GM12878 (cell line): ENCODE measurements around the gene RAB7B. TPM values are rescaled to one million over a fixed set of nuclear protein-coding genes. Genes with fewer than 3 reads are reported as not detected.

ENCODE experiments used
- ATAC-seq: fragments of 200-7000 bp; cut with Tn5 transposase; 3 replicates; pipeline ENCODE4 v1.9.1; 2020; ENCODE audit warnings: mild to moderate bottlenecking, moderate library complexity
- BruUV-seq: library from RNA; stranded (reverse); fragments of 400-500 nt; replicated peaks from 2 replicates; lab custom pipeline; 2021; lab: Mats Ljungman, UMichigan
- CTCF ChIA-PET: fragments of 300-600 bp; sonication (Branson Sonifier 250); formaldehyde crosslinking; extraction: SDS; loops from one replicate; lab custom pipeline; 2021; ENCODE audit warnings: inconsistent platforms; lab: Yijun Ruan, JAX
- POLR2A ChIA-PET: fragments of 350-600 bp; formaldehyde crosslinking; extraction: SDS; loops from one replicate; lab custom pipeline; 2021; ENCODE audit warnings: inconsistent platforms; lab: Charles Lee
- RAD21 ChIA-PET: fragments of 300-600 bp; sonication (Branson Sonifier 250); formaldehyde crosslinking; loops from one replicate; lab custom pipeline; 2023; ENCODE audit warnings: antibody characterized with exemption; ENCODE audit not compliant: unreplicated experiment; lab: Charles Lee
- SMC1A ChIA-PET: fragments of 300-600 bp; sonication (Branson Sonifier 250); formaldehyde crosslinking; loops from one replicate; lab custom pipeline; 2023; ENCODE audit not compliant: unreplicated experiment, uncharacterized antibody; lab: Charles Lee
- DNase-seq: peaks from one replicate; pipeline ENCODE4 v3.0.0-alpha.2; 2011; ENCODE audit warnings: low read depth, low spot score
- FAIRE-seq: peaks from 3 replicates; lab custom pipeline; 2011; peaks lifted over from hg19 to GRCh38; lab: Jason Lieb, UNC
- H2AFZ ChIP-seq: 2 replicates; pipeline ENCODE4 v1.6.0; 2011; ENCODE audit warnings: low read depth, low read length, control low read depth; ENCODE audit not compliant: control insufficient read depth
- H3K27ac ChIP-seq: 2 replicates; pipeline ENCODE4 v1.5.1; 2011; ENCODE audit warnings: control low read depth; ENCODE audit not compliant: control insufficient read depth, insufficient read depth
- H3K27me3 ChIP-seq, 2 experiments: replicated peaks in 1 of 2; 2 replicates each; pipeline versions ENCODE4 v1.6.0 to v1.6.1; 2011; ENCODE audit warnings: low read length in 1 of 2; ENCODE audit not compliant: control insufficient read depth in 2 of 2, insufficient read depth in 2 of 2
- H3K36me3 ChIP-seq, 2 experiments: 2 replicates each; pipeline ENCODE4 v1.5.1; 2011; ENCODE audit warnings: low read length in 1 of 2; ENCODE audit not compliant: control insufficient read depth in 2 of 2, insufficient read depth in 2 of 2
- H3K4me1 ChIP-seq: 2 replicates; pipeline ENCODE4 v1.6.1; 2011; ENCODE audit warnings: mild to moderate bottlenecking, low read length, moderate library complexity, mixed read lengths; ENCODE audit not compliant: control insufficient read depth, insufficient read depth
- H3K4me2 ChIP-seq: 2 replicates; pipeline ENCODE4 v1.6.0; 2011; ENCODE audit warnings: control low read depth; ENCODE audit not compliant: control insufficient read depth, insufficient read depth
- H3K4me3 ChIP-seq: fragments of 200-600 bp; sonication (generic); 2 replicates; pipeline ENCODE4 v1.5.1; 2016
- H3K79me2 ChIP-seq: 2 replicates; pipeline ENCODE4 v1.6.0; 2011; ENCODE audit warnings: low read length; ENCODE audit not compliant: control insufficient read depth, insufficient read depth
- H3K9ac ChIP-seq: 2 replicates; pipeline ENCODE4 v1.8.0; 2011; ENCODE audit warnings: low read length, control low read depth, mixed read lengths; ENCODE audit not compliant: control insufficient read depth, insufficient read depth
- H3K9me3 ChIP-seq: replicated peaks from 3 replicates; pipeline ENCODE4 v1.5.1; 2011; ENCODE audit warnings: mild to moderate bottlenecking, low read length; ENCODE audit not compliant: control insufficient read depth, insufficient read depth
- H4K20me1 ChIP-seq: 2 replicates; pipeline ENCODE4 v1.6.0; 2011; ENCODE audit not compliant: control insufficient read depth, insufficient read depth
- CBFB ChIP-seq: IDR thresholded peaks from 2 replicates; pipeline ENCODE4 v1.6.1; 2016; ENCODE audit warnings: antibody characterized with exemption, low read depth
- CREM ChIP-seq: IDR thresholded peaks from 2 replicates; pipeline ENCODE4 v1.6.1; 2014; ENCODE audit warnings: antibody characterized with exemption, low read depth
- HDAC6 ChIP-seq: fragments of 200-600 bp; sonication (generic); IDR thresholded peaks from one replicate; pipeline ENCODE4 v1.8.0; 2017; ENCODE audit warnings: antibody characterized with exemption; ENCODE audit not compliant: unreplicated experiment
- KAT2A ChIP-seq: conservative IDR thresholded peaks from 2 replicates; pipeline ENCODE4 v1.6.1; 2011; ENCODE audit warnings: low read depth, low read length; ENCODE audit not compliant: control insufficient read depth
- KLF5 ChIP-seq: fragments of 450-650 bp; IDR thresholded peaks from 2 replicates; pipeline ENCODE4 v1.6.1; 2014; ENCODE audit warnings: mild to moderate bottlenecking; ENCODE audit not compliant: partially characterized antibody
- POLR2AphosphoS5 ChIP-seq: IDR thresholded peaks from 2 replicates; pipeline ENCODE4 v1.6.1; 2011; ENCODE audit warnings: mild to moderate bottlenecking, low read length, inconsistent platforms
- RCOR1 ChIP-seq: conservative IDR thresholded peaks from 2 replicates; pipeline ENCODE4 v1.6.1; 2012; ENCODE audit warnings: low read depth, low read length, improper control_type of control experiment
- RUNX3 ChIP-seq: IDR thresholded peaks from 2 replicates; pipeline ENCODE4 v1.6.1; 2012; ENCODE audit warnings: low read length, inconsistent platforms
- SUPT20H ChIP-seq: IDR thresholded peaks from 2 replicates; pipeline ENCODE4 v1.6.1; 2011; ENCODE audit warnings: low read depth, mild to moderate bottlenecking, low read length, moderate library complexity, borderline replicate concordance; ENCODE audit not compliant: control insufficient read depth
- TCF12 ChIP-seq: IDR thresholded peaks from 2 replicates; pipeline ENCODE4 v1.6.1; 2011; ENCODE audit warnings: low read depth, mild to moderate bottlenecking, low read length
- WGBS: methylation state at CpG from one replicate; pipeline ENCODE4 v1.1.6; 2016; ENCODE audit warnings: low lambda C conversion rate; ENCODE audit not compliant: insufficient replicate concordance, insufficient coverage; ENCODE audit errors: missing lambda C conversion rate; 5-methylcytosine and 5-hydroxymethylcytosine counted together
- in situ Hi-C: fragments of 300-500 bp; cut with MboI; formaldehyde crosslinking; loops from 9 replicates; pipeline ENCODE4 v1.14.3; 2018; ENCODE audit warnings: mixed read lengths
- intact Hi-C: fragments of 100-400 bp; cut with micrococcal nuclease; formaldehyde crosslinking; loops from one replicate; pipeline ENCODE4 v1.14.2; 2022; ENCODE audit not compliant: unreplicated experiment
- polyA plus RNA-seq, 11 experiments: library from polyadenylated mRNA; depleted of rRNA in 4 of 11; unstranded in 6 of 11; stranded (reverse) in 5 of 11; fragments of >200 nt; fragmentation: Nextera tagmentation in 4 of 11; fragmentation: Illumina TruSeq in 1 of 11; extraction: Ambion mirVana in 4 of 11; extraction: Trizol in 1 of 11; gene quantifications; 1 replicate in 1 of 11; 2 replicates in 10 of 11; pipeline versions ENCODE4 v1.2.1 to v1.2.3, GENCODE V29; 2011 to 2016; ENCODE audit warnings: inconsistent platforms in 2 of 11, missing spikeins in 2 of 11, low read depth in 1 of 11
- total RNA-seq, 4 experiments: library from RNA; depleted of rRNA in 3 of 4; stranded (reverse); fragments of >200 nt in 3 of 4; fragmentation: Illumina TruSeq in 1 of 4; extraction: Trizol in 1 of 4; gene quantifications; 2 replicates each; pipeline versions ENCODE4 v1.2.1 to v1.2.3, GENCODE V29; 2013 to 2021
- TF ChIP-seq, protein P1 (sequence below): IDR thresholded peaks from 2 replicates; pipeline ENCODE4 v1.6.1; 2011; ENCODE audit warnings: mild to moderate bottlenecking, low read depth, low read length, moderate library complexity; ENCODE audit not compliant: insufficient replicate concordance
- TF ChIP-seq, protein P2 (sequence below): fragments of 450-650 bp; IDR thresholded peaks from 2 replicates; pipeline ENCODE4 v1.6.1; 2016; ENCODE audit warnings: mild to moderate bottlenecking
- TF ChIP-seq, protein P3 (sequence below): IDR thresholded peaks from 2 replicates; pipeline ENCODE4 v1.6.1; 2012; ENCODE audit warnings: low read length, inconsistent platforms
- TF ChIP-seq, protein P4 (sequence below): IDR thresholded peaks from 2 replicates; pipeline ENCODE4 v1.6.1; 2012; ENCODE audit warnings: low read depth, low read length, improper control_type of control experiment

Gene RAB7B
- total and polyA plus RNA-seq, 10 of the 15 experiments (the other 5 are each of a cell fraction or from before 2014, with no cell fraction given) = 0.09 TPM; not detected in 9

DNA sequence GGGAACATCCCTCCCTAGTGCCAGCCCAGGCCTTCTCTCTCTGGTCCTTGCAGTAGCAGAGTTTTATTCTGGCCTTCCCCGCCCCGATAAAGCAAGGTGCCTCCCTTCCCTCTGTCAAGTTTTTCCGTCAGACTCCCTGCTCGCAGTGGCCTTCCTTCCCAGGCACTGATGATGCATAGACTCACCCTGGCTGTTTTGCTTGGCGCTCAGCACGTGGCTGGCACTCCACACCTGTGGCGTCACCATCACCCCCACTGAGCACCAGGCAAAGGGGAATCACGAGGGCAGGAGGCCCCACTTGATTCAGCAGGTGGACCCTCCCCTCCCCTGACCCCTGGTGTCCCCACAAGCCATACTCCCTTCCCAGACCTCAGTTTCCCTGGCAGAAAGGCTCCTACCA lies 67.3 kb downstream of the RAB7B start:
- TF ChIP-seq KLF5 (no peak), CBFB (no peak)
- CTCF ChIA-PET = no interaction called here
- H3K27ac ChIP-seq = no peak overlapping the region
- H2AFZ ChIP-seq = no peak overlapping the region
- no peak for DNase-seq
- SMC1A ChIA-PET = no interaction called here
- in situ Hi-C loops (no loop called here), intact Hi-C loops (no loop called here)
- H3K4me2 ChIP-seq = no peak overlapping the region
- no peaks in the 10 kb centered on the region for H4K20me1 ChIP-seq
- H3K79me2 ChIP-seq = no peaks in the 10 kb centered on the region
- no peaks in the 10 kb centered on the region for H3K36me3 ChIP-seq
- 21% methylated on average over 8 of the region's 8 CpGs for WGBS
- H3K27me3 ChIP-seq = peaks cover 3 to 4% of the 10 kb centered on the region in 2 experiments
- H3K4me1 ChIP-seq = no peaks in the 10 kb centered on the region
- H3K9me3 ChIP-seq = no peaks in the 10 kb centered on the region
- RAD21 ChIA-PET = no interaction called here
- FAIRE-seq = no peak
- no TSS peak for BruUV-seq
- no peak overlapping the region for H3K9ac ChIP-seq
- POLR2A ChIA-PET = no interaction called here
- no peak for ATAC-seq
- no peak overlapping the region for H3K4me3 ChIP-seq

DNA sequence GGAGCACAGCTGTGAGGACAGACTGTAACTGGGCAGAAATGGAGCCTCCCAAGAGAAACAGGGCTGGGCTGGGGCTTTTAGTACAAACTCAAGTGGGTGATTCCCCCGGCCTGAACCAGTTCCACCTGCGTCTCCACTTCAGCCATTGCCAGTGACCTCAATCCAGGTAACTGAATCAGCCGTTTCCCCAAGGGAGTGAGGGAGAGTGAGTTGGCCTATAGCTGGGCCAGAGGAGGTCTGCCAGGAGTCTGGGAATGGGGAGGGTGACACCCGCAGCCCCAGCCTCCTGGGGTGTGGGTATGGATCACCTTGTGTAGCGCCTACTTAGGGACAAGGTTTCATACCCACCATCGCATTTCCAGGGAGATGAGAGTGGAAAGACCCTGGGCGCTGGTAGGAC lies 68.4 kb downstream of the RAB7B start:
- 32% methylated on average over 7 of the region's 7 CpGs for WGBS
- DNase-seq = no peak
- H3K36me3 ChIP-seq = no peaks in the 10 kb centered on the region
- no peak overlapping the region for H3K4me2 ChIP-seq
- ChIA-PET POLR2A (no interaction called here), CTCF (interaction anchor here (0.6 to 1.2 kb wide), 2 partner anchors 42 to 149 kb away, joined by 3 to 4 read pairs; no protein-coding TSS in a partner anchor), SMC1A (interaction anchor here (1.4 kb wide), 1 partner anchor 143 kb away, joined by 3 read pairs; no protein-coding TSS in a partner anchor), RAD21 (no interaction called here)
- no peak for FAIRE-seq
- H2AFZ ChIP-seq = no peak overlapping the region
- intact Hi-C loops = no loop called here
- ATAC-seq = no peak
- no peaks in the 10 kb centered on the region for H3K79me2 ChIP-seq
- in situ Hi-C loops = no loop called here
- no peak overlapping the region for H3K4me3 ChIP-seq
- H3K27ac ChIP-seq = no peak overlapping the region
- H3K4me1 ChIP-seq = no peaks in the 10 kb centered on the region
- no peak overlapping the region for H3K9ac ChIP-seq
- H4K20me1 ChIP-seq = no peaks in the 10 kb centered on the region
- no TSS peak for BruUV-seq
- H3K27me3 ChIP-seq = peaks cover 4 to 7% of the 10 kb centered on the region in 2 experiments
- no peaks in the 10 kb centered on the region for H3K9me3 ChIP-seq
- TF ChIP-seq, protein P1, sequence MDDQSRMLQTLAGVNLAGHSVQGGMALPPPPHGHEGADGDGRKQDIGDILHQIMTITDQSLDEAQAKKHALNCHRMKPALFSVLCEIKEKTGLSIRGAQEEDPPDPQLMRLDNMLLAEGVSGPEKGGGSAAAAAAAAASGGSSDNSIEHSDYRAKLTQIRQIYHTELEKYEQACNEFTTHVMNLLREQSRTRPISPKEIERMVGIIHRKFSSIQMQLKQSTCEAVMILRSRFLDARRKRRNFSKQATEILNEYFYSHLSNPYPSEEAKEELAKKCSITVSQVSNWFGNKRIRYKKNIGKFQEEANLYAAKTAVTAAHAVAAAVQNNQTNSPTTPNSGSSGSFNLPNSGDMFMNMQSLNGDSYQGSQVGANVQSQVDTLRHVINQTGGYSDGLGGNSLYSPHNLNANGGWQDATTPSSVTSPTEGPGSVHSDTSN = no peak
- TF ChIP-seq, protein P2, sequence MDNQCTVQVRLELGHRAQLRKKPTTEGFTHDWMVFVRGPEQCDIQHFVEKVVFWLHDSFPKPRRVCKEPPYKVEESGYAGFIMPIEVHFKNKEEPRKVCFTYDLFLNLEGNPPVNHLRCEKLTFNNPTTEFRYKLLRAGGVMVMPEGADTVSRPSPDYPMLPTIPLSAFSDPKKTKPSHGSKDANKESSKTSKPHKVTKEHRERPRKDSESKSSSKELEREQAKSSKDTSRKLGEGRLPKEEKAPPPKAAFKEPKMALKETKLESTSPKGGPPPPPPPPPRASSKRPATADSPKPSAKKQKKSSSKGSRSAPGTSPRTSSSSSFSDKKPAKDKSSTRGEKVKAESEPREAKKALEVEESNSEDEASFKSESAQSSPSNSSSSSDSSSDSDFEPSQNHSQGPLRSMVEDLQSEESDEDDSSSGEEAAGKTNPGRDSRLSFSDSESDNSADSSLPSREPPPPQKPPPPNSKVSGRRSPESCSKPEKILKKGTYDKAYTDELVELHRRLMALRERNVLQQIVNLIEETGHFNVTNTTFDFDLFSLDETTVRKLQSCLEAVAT = no peak
- TF ChIP-seq, protein P3, sequence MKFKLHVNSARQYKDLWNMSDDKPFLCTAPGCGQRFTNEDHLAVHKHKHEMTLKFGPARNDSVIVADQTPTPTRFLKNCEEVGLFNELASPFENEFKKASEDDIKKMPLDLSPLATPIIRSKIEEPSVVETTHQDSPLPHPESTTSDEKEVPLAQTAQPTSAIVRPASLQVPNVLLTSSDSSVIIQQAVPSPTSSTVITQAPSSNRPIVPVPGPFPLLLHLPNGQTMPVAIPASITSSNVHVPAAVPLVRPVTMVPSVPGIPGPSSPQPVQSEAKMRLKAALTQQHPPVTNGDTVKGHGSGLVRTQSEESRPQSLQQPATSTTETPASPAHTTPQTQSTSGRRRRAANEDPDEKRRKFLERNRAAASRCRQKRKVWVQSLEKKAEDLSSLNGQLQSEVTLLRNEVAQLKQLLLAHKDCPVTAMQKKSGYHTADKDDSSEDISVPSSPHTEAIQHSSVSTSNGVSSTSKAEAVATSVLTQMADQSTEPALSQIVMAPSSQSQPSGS = no peak
- TF ChIP-seq CREM (no peak), KAT2A (no peak), RUNX3 (no peak), RCOR1 (no peak), POLR2AphosphoS5 (no peak), HDAC6 (no peak), TCF12 (no peak), SUPT20H (no peak)
- TF ChIP-seq, protein P4, sequence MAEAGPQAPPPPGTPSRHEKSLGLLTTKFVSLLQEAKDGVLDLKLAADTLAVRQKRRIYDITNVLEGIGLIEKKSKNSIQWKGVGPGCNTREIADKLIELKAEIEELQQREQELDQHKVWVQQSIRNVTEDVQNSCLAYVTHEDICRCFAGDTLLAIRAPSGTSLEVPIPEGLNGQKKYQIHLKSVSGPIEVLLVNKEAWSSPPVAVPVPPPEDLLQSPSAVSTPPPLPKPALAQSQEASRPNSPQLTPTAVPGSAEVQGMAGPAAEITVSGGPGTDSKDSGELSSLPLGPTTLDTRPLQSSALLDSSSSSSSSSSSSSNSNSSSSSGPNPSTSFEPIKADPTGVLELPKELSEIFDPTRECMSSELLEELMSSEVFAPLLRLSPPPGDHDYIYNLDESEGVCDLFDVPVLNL = no peak
